SHP77 treated with DMSO at 0.1 percent for 48 hours (cell line): Measurements from ENCODE around the gene THAP4.

ENCODE experiments used
- DNase-seq: peaks from one replicate; lab custom pipeline; 2025; lab: John Stamatoyannopoulos, UW

THAP4 gene

GRCh38 chr2:241638940-241639339 is 2.0 kb upstream of the THAP4 start:
- DNase-seq = no peak

DNA sequence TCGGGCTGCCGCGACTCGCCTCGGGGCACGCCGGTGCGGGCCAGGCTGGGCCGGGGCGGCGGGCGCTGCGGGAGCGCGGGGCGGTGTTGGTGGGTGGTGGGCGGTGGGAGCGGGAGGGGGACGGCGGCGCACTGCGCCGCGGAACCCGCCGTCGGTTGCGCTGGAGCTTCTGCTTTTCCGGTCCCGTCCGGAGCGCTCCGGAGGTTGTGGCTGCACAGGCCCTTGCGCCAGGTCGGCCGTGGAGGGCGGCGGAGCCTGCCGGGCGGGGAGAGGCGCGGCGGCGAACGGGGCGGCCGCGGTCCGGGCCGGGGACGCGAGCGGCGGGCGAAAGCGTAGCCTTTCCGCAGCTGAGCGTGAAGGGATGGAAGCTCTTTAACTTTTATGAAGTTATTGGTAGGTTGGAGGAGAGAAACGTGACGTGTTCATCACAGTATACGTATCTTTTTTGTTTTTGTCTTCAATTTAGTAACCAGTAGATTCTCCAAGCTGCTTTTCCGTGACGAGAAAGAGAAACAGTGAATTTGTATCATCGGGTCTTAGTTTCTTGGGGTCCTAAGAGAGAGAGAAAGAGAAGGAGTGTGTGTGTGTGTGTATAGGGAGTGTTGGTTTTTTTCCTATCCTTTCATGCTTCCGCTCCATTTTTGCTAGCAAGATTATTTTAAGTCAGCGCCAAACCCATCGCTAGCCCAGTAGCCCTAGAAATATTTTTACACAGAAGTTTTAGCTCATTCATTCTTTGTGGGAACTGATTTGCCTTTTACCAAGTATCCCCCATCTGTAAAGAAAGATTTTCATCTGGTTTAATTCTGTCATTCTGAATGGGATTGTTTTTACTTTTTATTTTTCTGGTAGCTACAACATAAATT is 1.1 kb upstream of the THAP4 start:
- DNase-seq = no peak

GRCh38 chr2:241636182-241637017 is 558 bp downstream of the THAP4 start:
- no peak for DNase-seq

- no peak for DNase-seq
Measured at GRCh38 chr2:241635756-241636155, 1.2 kb downstream of the THAP4 start.

DNA sequence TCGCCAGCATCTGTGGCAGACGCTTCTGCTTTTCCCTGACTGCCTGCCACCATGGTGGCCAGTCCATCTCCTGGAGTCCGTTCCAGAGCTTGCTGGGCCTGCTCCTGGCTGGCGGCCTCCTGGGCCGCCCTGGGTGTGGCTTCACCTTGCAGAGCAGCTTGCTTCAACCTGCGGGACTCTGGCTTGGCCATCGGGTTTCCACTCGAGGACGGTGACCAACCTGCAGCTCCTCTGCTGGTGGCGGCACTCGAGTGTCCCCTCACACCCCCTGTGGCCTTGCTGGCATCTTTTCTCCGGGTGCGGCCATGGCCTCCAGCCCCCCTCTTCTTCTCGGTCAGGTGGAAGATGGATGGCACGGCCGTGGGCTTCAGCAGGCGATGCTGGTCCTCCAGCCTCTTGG is 3.4 kb downstream of the THAP4 start:
- no peak for DNase-seq

- no peak for DNase-seq
Measured at GRCh38 chr2:241632478-241633325, 4.3 kb downstream of the THAP4 start.

- DNase-seq = no peak
Measured at GRCh38 chr2:241629762-241630435, 7.1 kb downstream of the THAP4 start.

DNA sequence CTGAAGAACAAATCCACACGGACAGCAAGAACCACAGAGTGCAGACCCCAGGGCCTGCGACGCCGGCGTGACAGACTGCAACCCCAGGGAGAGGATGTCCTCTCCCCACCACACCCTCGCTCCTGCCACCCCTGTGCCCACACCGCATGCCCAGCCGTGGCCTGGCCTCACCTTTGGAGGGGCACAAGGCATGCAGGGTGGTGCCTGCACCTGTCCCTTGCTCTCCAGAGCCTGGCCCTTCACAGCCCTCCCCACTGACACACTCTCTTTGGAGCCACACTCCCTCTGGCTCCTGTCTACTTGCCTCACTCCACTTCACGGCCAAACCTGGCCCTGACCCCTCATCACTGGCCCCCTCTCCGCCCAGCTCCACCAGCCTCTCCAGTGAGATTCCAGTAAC is 9.3 kb downstream of the THAP4 start:
- DNase-seq = no peak

GRCh38 chr2:241620419-241620769 is 16.6 kb downstream of the THAP4 start:
- DNase-seq = no peak

DNA sequence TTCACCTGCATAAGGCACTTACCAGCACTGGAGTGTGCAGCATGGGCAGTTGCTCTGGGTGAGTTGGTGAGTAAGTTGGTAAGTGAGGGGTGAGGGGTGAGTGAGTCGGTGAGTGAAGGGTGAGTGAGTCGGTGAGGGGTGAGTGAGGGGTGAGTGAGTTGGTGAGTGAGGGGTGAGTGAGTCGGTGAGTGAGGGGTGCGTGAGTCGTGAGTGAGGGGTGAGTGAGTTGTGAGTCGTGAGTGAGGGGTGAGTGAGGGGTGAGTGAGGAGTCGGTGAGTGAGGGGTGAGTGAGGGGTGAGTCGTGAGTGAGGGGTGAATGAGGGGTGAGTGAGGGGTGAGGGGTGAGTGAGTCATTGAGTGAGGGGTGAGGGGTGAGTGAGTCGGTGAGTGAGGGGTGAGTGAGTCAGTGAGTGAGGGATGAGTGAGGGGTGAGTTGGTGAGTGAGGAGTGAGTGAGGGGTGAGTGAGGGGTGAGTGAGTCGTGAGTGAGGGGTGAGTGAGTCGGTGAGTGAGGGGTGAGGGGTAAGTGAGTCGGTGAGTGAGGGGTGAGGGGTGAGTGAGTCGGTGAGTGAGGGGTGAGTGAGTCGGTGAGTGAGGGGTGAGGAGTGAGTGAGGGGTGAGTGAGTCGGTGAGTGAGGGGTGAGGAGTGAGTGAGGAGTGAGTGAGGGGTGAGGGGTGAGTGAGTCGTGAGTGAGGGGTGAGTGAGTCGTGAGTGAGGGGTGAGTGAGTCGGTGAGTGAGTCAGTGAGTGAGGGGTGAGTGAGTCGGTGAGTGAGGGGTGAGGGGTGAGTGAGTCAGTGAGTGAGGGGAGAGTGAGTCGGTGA is 17.1 kb downstream of the THAP4 start:
- no peak for DNase-seq

- DNase-seq = no peak
Measured at GRCh38 chr2:241618829-241619228, 18.1 kb downstream of the THAP4 start.

DNA sequence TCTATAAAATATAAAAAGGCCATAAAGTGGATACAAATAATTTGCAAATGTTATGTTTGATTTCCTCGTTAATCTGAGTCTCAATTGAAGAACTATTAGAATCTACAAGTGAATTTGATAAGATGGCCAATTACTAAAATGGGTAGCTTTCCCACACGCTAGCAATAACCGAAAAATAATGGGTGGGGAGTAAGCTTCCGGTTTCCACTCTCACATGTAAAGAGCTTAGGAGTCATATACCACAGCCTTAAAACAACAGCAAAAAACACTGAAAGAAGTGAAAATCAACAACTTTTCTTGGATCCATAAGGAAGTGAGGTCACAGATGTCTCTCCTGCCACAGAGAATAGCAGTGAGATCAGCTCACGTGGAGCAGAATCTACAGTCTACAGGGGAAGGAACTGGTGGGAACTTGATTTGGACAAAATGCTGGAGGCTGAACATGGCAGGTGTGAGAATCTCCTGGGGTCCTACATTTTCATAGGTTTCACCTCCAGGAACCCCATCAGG is 18.6 kb downstream of the THAP4 start:
- no peak for DNase-seq

DNA sequence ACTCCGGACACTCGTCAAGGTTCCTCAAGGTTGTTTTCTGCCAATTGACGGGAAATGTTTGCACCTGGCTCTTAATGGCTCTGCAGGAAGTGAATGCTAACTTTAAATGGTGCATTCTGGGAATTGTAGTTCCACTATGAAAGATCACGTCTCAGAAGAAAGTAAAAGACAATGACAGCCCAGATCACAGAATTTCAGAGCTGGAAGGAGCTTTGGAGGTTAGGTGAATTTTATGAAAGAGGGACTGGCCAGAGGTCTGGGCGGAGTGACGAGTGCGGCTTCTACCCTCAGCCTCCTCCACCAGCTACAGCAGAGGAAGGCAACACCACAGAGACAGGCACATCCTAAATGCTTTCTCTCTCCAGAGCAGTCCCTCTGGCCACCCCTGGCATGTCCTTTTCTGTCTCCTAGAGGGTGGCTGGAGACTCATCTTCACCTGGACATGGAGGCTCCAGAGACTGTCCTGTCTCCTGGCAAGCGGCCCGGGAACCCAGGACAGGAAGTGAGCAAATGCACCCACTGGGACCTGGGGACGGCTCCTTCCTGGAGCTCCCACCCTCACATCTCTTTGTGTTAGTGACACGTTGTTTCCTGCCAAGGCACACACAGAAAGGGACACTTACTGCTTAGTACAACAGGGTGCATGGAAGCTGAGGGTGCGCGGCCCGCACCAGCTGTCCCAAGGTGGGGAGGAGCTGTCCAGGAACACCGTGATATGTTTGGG is 19.4 kb downstream of the THAP4 start:
- DNase-seq = peak; percentile 84

DNA sequence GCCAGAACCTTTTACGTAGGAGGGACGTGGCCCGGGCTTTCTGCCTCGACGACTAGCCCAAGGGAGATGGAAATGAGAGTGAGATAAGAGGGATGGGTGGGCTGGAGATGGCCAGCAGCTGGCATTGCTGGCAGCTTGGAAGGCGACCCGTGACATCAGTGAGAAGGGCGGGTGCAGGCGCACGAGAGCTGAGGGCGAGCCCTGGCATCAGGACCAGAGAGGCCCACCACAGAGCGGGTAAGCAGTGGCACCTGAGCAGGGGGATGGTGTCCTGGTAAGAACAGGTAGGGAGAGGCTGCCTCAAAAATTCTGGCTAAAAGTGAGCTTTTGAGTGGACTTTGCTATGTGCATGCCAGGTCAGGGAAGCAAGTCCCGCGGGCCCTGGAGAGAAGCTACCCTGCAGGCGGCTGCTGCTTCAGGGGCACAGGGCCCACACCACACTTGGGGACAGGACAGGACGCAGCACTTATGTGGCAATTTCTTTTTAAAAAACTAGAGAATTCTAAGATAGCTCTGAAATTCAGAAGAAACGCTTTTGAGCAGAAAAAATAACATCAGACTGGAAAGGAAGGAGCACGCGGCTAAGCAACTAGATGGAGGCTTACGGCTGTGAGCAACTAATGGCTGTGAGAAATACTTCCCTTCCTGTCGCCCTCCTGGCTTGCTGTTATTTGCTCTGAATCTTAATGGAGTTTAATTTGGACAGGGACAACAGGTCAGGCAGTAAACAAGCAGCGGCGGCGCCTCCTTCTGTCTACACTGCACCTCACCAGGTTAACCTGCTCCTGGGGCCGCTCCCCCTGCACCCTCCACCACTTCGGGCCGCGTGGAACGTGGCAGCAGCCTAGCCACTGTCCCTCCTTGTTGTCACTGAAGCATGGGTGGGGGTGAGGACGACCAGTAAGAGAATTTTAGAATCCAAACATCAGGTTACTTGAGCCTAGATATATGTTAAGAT is 20.5 kb downstream of the THAP4 start:
- no peak for DNase-seq

DNA sequence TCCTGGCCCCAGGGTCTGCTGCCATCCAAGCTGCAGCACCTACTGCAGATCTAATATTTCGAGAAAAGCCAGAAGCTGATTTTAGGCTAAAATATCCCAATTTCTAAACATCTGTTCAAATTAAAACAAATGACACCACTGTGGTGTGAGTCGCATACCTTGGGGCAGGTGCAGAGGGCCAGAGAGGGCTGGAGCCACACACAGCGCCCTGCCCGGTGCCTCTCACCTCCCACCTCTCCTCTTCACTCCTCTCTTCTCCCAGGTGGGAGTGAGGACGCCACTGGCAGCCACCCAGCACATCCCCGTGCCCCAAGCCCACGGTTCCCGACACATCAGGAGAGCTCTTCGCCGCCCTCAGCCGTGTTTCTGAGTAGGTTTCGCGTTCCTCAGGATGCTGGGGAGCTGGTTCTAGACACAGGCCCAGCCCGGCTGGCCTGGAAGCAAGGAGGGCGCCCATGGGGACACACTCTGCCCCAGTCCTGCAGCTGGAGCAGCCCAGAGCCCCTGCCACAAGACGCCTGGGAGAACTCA is 21.4 kb downstream of the THAP4 start:
- no peak for DNase-seq

DNA sequence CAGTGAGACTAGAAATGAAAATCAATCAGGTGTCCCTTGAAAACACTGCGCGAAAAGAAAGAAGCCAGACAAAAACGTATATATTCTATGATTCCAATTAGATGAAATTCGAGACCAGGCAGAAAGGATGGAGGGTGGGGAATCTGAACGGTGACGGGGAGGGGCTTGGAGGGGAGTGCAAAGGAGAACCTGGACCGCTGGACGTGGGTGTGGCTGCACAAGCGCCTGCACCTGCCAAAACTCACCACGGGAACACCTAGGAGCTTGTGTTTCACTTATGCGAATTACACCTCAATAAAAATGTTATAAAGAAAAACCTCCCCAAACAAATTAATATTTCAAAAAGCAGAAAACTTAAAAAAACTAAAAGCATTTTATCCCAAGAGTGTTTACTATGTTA is 21.9 kb downstream of the THAP4 start:
- DNase-seq = no peak

GRCh38 chr2:241613017-241613780 is 23.8 kb downstream of the THAP4 start:
- no peak for DNase-seq
